ENCODE measurements around the gene FAM162B. TPM values are rescaled to one million over a fixed set of nuclear protein-coding genes. Genes with fewer than 3 reads are reported as not detected.

Gene FAM162B
- total RNA-seq, 1 experiment from 2014 or later: 2.1 TPM

GRCh38 chr6:116773886-116774285 lies 8.4 kb upstream of the FAM162B start:
- Histone ChIP-seq H3K4me2 (ENCODE audit: insufficient read depth, insufficient read length, low read length) (no peak overlapping the region), H2BK20ac (ENCODE audit: low read depth, low read length, poor library complexity, severe bottlenecking) (no peak overlapping the region), H2BK120ac (ENCODE audit: low read depth, low read length, poor library complexity, severe bottlenecking) (no peak overlapping the region), H2BK12ac (ENCODE audit: insufficient read length, low read depth, low read length) (no peak overlapping the region), H3K79me2 (ENCODE audit: insufficient read depth, low read length) (no peaks in the 10 kb centered on the region), H3K4me1 (ENCODE audit: insufficient read depth, low read length) (no peaks in the 10 kb centered on the region), H2AFZ (ENCODE audit: low read length) (no peak overlapping the region), H2AK5ac (ENCODE audit: insufficient read length, low read length) (no peak overlapping the region), H3K4ac (ENCODE audit: low read depth, low read length) (no peak overlapping the region), H4K5ac (ENCODE audit: insufficient read length, low read depth, low read length) (no peak overlapping the region), H4K91ac (ENCODE audit: insufficient read length, low read depth, low read length) (no peak overlapping the region), H3K56ac (ENCODE audit: insufficient read length, low read depth, low read length) (no peak overlapping the region), H3K27ac (ENCODE audit: insufficient read length, low read depth, low read length) (no peak overlapping the region), H4K20me1 (ENCODE audit: control insufficient read depth, insufficient read depth, insufficient read length) (no peaks in the 10 kb centered on the region), H3K23ac (ENCODE audit: insufficient read length, low read depth, low read length) (no peak overlapping the region), H2BK15ac (ENCODE audit: low read depth, low read length) (no peak overlapping the region), H3K9ac (ENCODE audit: extremely low read depth, insufficient read length, low read length) (no peak overlapping the region), H3K14ac (ENCODE audit: insufficient read depth, low read length) (no peak overlapping the region), H4K8ac (replicated peaks; ENCODE audit: insufficient read length, low read depth, low read length) (no peak overlapping the region), H2BK5ac (ENCODE audit: insufficient read length, low read length) (no peak overlapping the region), H3K23me2 (ENCODE audit: insufficient read length, low read depth, low read length, poor library complexity, severe bottlenecking) (no peaks in the 10 kb centered on the region), H3K18ac (ENCODE audit: insufficient read length, low read depth, low read length) (no peak overlapping the region), H3K9me3 (ENCODE audit: control insufficient read depth, low read depth, low read length) (no peaks in the 10 kb centered on the region), H3K27me3 (ENCODE audit: insufficient read depth, low read length) (no peaks in the 10 kb centered on the region), H3T11ph (ENCODE audit: low read length) (no peak overlapping the region), H3K79me1 (ENCODE audit: insufficient read depth, low read depth, low read length, poor library complexity, severe bottlenecking) (no peaks in the 10 kb centered on the region)
- no peak for DNase-seq
- no peaks in the 10 kb centered on the region for H3K36me3 Mint-ChIP-seq (ENCODE audit: insufficient read depth in 1 of 3, low read depth in 3 of 3)
- no CpG with 5 or more reads among the region's 1 CpG for WGBS (ENCODE audit: extremely low coverage, insufficient read length, low lambda C conversion rate)
- no peaks in the 10 kb centered on the region for H3K9me3 Mint-ChIP-seq
- peaks cover 2% of the 10 kb centered on the region for H3K27me3 Mint-ChIP-seq (ENCODE audit: low read depth)
- H3K4me1 Mint-ChIP-seq: no peaks in the 10 kb centered on the region
- no peak overlapping the region for H3K27ac Mint-ChIP-seq
- no peak for TF ChIP-seq CTCF (conservative IDR thresholded peaks at IDR 0.05)
- no peak overlapping the region for H3K4me3 Mint-ChIP-seq
